ENCODE data around the gene CELA2A. TPM values are rescaled to one million over a fixed set of nuclear protein-coding genes. Genes with fewer than 3 reads are reported as not detected.
"Not testable (repeated sequence)": the region's sequence is repeated elsewhere in the genome, so short reads cannot be mapped to it uniquely, and the experiment has no call there.

Gene CELA2A
- total and polyA plus RNA-seq, 9 of the 15 experiments (the other 6 are each of a cell fraction or from before 2014, with no cell fraction given): 0.62 TPM; not detected in 8

DNA sequence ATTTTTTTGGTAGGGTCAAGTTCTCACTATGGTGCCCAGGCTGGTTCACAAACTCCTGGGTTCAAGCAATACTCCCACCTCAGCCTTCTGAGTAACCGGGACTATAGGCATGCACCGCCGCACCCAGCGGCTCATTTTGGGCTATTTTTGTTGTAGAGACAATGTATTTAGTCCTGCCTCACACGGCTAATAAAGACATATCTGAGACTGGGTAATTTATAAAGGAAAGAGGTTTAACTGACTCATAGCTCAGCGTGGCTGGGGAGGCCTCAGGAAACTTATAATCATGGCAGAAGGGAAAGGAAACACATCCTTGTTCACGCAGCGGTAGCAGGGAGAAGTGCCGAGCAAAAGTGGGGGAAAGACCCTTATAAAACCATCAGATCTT lies 4.2 kb downstream of the CELA2A start (continued):
- TF ChIP-seq, protein P1, sequence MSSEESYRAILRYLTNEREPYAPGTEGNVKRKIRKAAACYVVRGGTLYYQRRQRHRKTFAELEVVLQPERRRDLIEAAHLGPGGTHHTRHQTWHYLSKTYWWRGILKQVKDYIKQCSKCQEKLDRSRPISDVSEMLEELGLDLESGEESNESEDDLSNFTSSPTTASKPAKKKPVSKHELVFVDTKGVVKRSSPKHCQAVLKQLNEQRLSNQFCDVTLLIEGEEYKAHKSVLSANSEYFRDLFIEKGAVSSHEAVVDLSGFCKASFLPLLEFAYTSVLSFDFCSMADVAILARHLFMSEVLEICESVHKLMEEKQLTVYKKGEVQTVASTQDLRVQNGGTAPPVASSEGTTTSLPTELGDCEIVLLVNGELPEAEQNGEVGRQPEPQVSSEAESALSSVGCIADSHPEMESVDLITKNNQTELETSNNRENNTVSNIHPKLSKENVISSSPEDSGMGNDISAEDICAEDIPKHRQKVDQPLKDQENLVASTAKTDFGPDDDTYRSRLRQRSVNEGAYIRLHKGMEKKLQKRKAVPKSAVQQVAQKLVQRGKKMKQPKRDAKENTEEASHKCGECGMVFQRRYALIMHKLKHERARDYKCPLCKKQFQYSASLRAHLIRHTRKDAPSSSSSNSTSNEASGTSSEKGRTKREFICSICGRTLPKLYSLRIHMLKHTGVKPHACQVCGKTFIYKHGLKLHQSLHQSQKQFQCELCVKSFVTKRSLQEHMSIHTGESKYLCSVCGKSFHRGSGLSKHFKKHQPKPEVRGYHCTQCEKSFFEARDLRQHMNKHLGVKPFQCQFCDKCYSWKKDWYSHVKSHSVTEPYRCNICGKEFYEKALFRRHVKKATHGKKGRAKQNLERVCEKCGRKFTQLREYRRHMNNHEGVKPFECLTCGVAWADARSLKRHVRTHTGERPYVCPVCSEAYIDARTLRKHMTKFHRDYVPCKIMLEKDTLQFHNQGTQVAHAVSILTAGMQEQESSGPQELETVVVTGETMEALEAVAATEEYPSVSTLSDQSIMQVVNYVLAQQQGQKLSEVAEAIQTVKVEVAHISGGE (CRISPR knock-in tag; IDR thresholded peaks at IDR 0.05): no peak
- TF ChIP-seq ZEB2 (IDR thresholded peaks at IDR 0.05) (no peak), ZNF77 (CRISPR knock-in tag; IDR thresholded peaks at IDR 0.05) (no peak), ZFPM2 (CRISPR knock-in tag; IDR thresholded peaks at IDR 0.05) (no peak), MIER1 (IDR thresholded peaks at IDR 0.05; ENCODE audit: low read depth) (no peak)
- TF ChIP-seq, protein P2, sequence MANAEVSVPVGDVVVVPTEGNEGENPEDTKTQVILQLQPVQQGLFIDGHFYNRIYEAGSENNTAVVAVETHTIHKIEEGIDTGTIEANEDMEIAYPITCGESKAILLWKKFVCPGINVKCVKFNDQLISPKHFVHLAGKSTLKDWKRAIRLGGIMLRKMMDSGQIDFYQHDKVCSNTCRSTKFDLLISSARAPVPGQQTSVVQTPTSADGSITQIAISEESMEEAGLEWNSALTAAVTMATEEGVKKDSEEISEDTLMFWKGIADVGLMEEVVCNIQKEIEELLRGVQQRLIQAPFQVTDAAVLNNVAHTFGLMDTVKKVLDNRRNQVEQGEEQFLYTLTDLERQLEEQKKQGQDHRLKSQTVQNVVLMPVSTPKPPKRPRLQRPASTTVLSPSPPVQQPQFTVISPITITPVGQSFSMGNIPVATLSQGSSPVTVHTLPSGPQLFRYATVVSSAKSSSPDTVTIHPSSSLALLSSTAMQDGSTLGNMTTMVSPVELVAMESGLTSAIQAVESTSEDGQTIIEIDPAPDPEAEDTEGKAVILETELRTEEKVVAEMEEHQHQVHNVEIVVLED (CRISPR knock-in tag; IDR thresholded peaks at IDR 0.05): no peak

DNA sequence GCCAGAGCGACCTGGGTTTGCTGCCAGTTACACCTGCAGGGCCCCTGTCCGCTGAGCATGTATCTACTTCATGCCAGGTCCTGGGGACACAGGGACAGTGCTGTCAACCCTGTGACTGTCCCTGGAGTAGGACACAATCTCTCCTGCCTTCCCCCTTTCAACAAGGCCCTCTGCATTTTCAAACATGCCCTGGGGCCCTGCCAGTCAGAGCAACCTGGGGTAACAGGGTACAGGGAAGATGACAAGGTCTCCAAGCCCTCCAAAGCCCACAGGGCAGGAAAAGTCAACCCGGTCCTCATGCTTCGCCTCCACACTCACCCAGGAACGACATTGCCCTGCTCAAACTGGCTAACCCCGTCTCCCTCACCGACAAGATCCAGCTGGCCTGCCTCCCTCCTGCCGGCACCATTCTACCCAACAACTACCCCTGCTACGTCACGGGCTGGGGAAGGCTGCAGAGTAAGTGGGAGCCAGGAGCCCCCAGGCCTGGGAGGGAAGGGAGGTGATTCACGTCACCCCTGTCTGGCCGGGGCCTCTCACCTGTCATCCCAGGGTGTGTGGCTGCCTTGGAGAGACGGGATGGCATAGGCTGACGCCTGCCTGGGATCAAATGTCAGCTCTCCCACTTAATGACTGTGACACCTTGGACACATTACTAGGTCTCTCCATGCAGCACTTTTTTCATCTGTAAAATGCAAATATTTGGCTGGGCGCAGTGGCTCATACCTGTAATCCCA lies 6.7 kb downstream of the CELA2A start:
- H2AFZ ChIP-seq (ENCODE audit: low read depth, low read length); H3K36me3 ChIP-seq (ENCODE audit: control insufficient read depth, insufficient read depth, low read length); H3K9me3 ChIP-seq (replicated peaks; ENCODE audit: control insufficient read depth, insufficient read depth, low read depth, low read length); intact Hi-C loops (cut with micrococcal nuclease); DNase-seq (ENCODE audit: extremely low read depth in 1 of 4, low spot score in 3 of 4); BruUV-seq (replicated peaks); H3K79me2 ChIP-seq (ENCODE audit: control insufficient read depth, insufficient read depth, low read length); H4K20me1 ChIP-seq (replicated peaks; ENCODE audit: control insufficient read depth, insufficient read depth, low read length); H3K4me2 ChIP-seq (ENCODE audit: insufficient read depth, low read length); CTCF ChIA-PET (ENCODE audit: low intra/inter-chr PET ratio); FAIRE-seq; H3K9me1 ChIP-seq (ENCODE audit: control insufficient read depth, insufficient read depth, low read length); H3K27ac ChIP-seq (ENCODE audit: extremely low read depth, low read depth, low read length); in situ Hi-C loops (cut with MboI); H3K4me3 ChIP-seq; H3K27me3 ChIP-seq (ENCODE audit: control insufficient read depth in 2 of 2, insufficient read depth in 2 of 2, low read length in 2 of 2); ATAC-seq: not testable (repeated sequence)
- Histone ChIP-seq H3K4me1 (replicated peaks in 1 of 2; ENCODE audit: control insufficient read depth in 2 of 2, insufficient read depth in 2 of 2, low read length in 2 of 2) (peaks cover 8 to 17% of the 10 kb centered on the region in 2 experiments), H3K9ac (ENCODE audit: insufficient read depth in 1 of 2, low read depth in 2 of 2, low read length in 2 of 2) (peak overlapping the region in 1 of 2 experiments; percentile 56; a peak in 1 of 4 replicates)
- 41% methylated on average over 9 of the region's 15 CpGs for whole genome bisulfite sequencing (ENCODE audit: insufficient coverage, low coverage, missing lambda C conversion rate)
- POLR2A ChIA-PET: interaction anchor here (0.6 kb wide), 1 partner anchor 306 kb away, joined by 3 read pairs; no protein-coding TSS in a partner anchor

Measured in K562 (cell line).